ENCODE measurements around the gene CCDC127.
"Not testable (repeated sequence)": the region's sequence is repeated elsewhere in the genome, so short reads cannot be mapped to it uniquely, and the experiment has no call there.

Gene CCDC127

GRCh38 chr5:200985-201384 is 17.0 kb downstream of the CCDC127 start:
- DNase-seq, result no peak

- no peak for DNase-seq
These were observed 17.9 kb downstream of the CCDC127 start for GRCh38 chr5:199950-200645.

GRCh38 chr5:199197-199949 is 18.6 kb downstream of the CCDC127 start:
- DNase-seq, result no peak

- no peak for DNase-seq
These were observed 19.3 kb downstream of the CCDC127 start for GRCh38 chr5:198516-199196.

GRCh38 chr5:197892-198489 is 20.0 kb downstream of the CCDC127 start:
- DNase-seq, result no peak

GRCh38 chr5:197031-197430 is 20.9 kb downstream of the CCDC127 start:
- not testable (repeated sequence) for DNase-seq

- DNase-seq, result no peak
These were observed 21.6 kb downstream of the CCDC127 start for GRCh38 chr5:196350-196749.

- no peak for DNase-seq
These were observed 22.4 kb downstream of the CCDC127 start for GRCh38 chr5:195401-196160.

GRCh38 chr5:194603-195209 is 23.2 kb downstream of the CCDC127 start:
- DNase-seq, result no peak

- DNase-seq, result no peak
These were observed 23.9 kb downstream of the CCDC127 start for GRCh38 chr5:194102-194501.

GRCh38 chr5:192970-193831 is 24.8 kb downstream of the CCDC127 start:
- DNase-seq, result no peak

- no peak for DNase-seq
These were observed 25.3 kb downstream of the CCDC127 start for GRCh38 chr5:192691-192969.

- DNase-seq, result no peak
These were observed 25.8 kb downstream of the CCDC127 start for GRCh38 chr5:191949-192690.

GRCh38 chr5:191036-191948 is 26.7 kb downstream of the CCDC127 start, which contains the start of gene LRRC14B:
Gene LRRC14B (plus strand): TSS chr5:191495. CDS start chr5:191539, 44 bp downstream.
- peak in 1 of 2 donors; percentile 30 for DNase-seq

- no peak for DNase-seq
These were observed 27.5 kb downstream of the CCDC127 start for GRCh38 chr5:190366-191035.

- no peak for DNase-seq
These were observed 28.0 kb downstream of the CCDC127 start for GRCh38 chr5:189976-190365.

GRCh38 chr5:189486-189885 is 28.5 kb downstream of the CCDC127 start:
- DNase-seq, result no peak

GRCh38 chr5:188488-189481 is 29.2 kb downstream of the CCDC127 start:
- DNase-seq, result peak; percentile 90 to 93
